Endodermal cell (in vitro differentiated cells): ENCODE data around the gene PTPRN2. TPM values are rescaled to one million over a fixed set of nuclear protein-coding genes. Genes with fewer than 3 reads are reported as not detected.

Source experiments
- DNase-seq: peaks from one replicate; pipeline ENCODE4 v3.0.0-alpha.2; 2017
- H3K27ac ChIP-seq: 2 replicates; pipeline ENCODE4 v1.5.1; 2013; ENCODE audit warnings: mild to moderate bottlenecking, low read depth, low read length, moderate library complexity
- H3K27me3 ChIP-seq: 2 replicates; pipeline ENCODE4 v1.6.1; 2013; ENCODE audit warnings: mild to moderate bottlenecking, low read length, moderate library complexity; ENCODE audit not compliant: insufficient read depth, control insufficient read depth, poor library complexity, severe bottlenecking
- H3K36me3 ChIP-seq: 2 replicates; pipeline ENCODE4 v1.7.0; 2013; ENCODE audit warnings: mild to moderate bottlenecking, low read length, moderate library complexity; ENCODE audit not compliant: control insufficient read depth, insufficient read depth
- H3K4me1 ChIP-seq: one replicate; pipeline ENCODE4 v1.7.0; 2013; ENCODE audit warnings: low read length; ENCODE audit not compliant: control insufficient read depth, insufficient read depth
- H3K4me3 ChIP-seq: 2 replicates; pipeline ENCODE4 v1.5.1; 2013; ENCODE audit warnings: mild to moderate bottlenecking, low read length, moderate library complexity
- H3K9ac ChIP-seq: 2 replicates; pipeline ENCODE4 v1.6.1; 2013; ENCODE audit warnings: mild to moderate bottlenecking, low read length, moderate library complexity; ENCODE audit not compliant: poor library complexity, severe bottlenecking; ENCODE audit errors: extremely low read depth
- H3K9me3 ChIP-seq: 2 replicates; pipeline ENCODE4 v1.6.1; 2013; ENCODE audit warnings: mild to moderate bottlenecking, low read length, moderate library complexity; ENCODE audit not compliant: control insufficient read depth
- H3K27ac Mint-ChIP-seq: 2 replicates; pipeline ENCODE4 v1.8.0; 2020; ENCODE audit warnings: mixed read lengths
- H3K27me3 Mint-ChIP-seq: 2 replicates; pipeline ENCODE4 v1.8.0; 2021; ENCODE audit warnings: mild to moderate bottlenecking, mixed read lengths; ENCODE audit not compliant: insufficient read depth
- H3K36me3 Mint-ChIP-seq: 2 replicates; pipeline ENCODE4 v1.8.0; 2020; ENCODE audit warnings: low read depth, mixed read lengths
- H3K4me1 Mint-ChIP-seq: 2 replicates; pipeline ENCODE4 v1.8.0; 2020; ENCODE audit warnings: mixed read lengths
- H3K4me3 Mint-ChIP-seq: 2 replicates; pipeline ENCODE4 v1.8.0; 2020; ENCODE audit warnings: mild to moderate bottlenecking, moderate library complexity, mixed read lengths
- H3K9me3 Mint-ChIP-seq: 2 replicates; pipeline ENCODE4 v1.8.0; 2020; ENCODE audit warnings: mild to moderate bottlenecking, mixed read lengths
- CTCF ChIP-seq: fragments of 200-600 bp; sonication (generic); conservative IDR thresholded peaks from 2 replicates; pipeline ENCODE4 v1.5.0; 2021; ENCODE audit warnings: antibody characterized with exemption, mild to moderate bottlenecking
- WGBS, 2 experiments: methylation state at CpG; one replicate each; pipeline versions ENCODE4 v1.1.5 to v1.1.7; 2013; ENCODE audit warnings: missing lambda C conversion rate in 2 of 2, mixed read lengths in 1 of 2; ENCODE audit not compliant: insufficient coverage in 1 of 2, insufficient read length in 1 of 2; 5-methylcytosine and 5-hydroxymethylcytosine counted together
- total RNA-seq, 2 donors: library from RNA; stranded (reverse); fragmentation: NEBNext Ultra II Directional in 1 of 2; extraction: Animal tissue kit (Norgen Biotek cat#: 25700) in 1 of 2; gene quantifications; 2 replicates in 1 of 2; 3 replicates in 1 of 2; pipeline ENCODE4 v1.2.1, GENCODE V29; 2021

PTPRN2 gene
- total RNA-seq, 2 donors from 2014 or later: 0.69 to 1.2 TPM

GRCh38 chr7:157630301-157630853, 957.2 kb downstream of the PTPRN2 start:
- Mint-ChIP-seq H3K4me1 (no peaks in the 10 kb centered on the region), H3K9me3 (no peaks in the 10 kb centered on the region), H3K36me3 (no peaks in the 10 kb centered on the region), H3K27me3 (peaks cover 5% of the 10 kb centered on the region), H3K4me3 (no peak overlapping the region), H3K27ac (no peak overlapping the region)
- no peak for DNase-seq
- TF ChIP-seq CTCF: no peak
- Histone ChIP-seq H3K27me3 (no peaks in the 10 kb centered on the region), H3K9me3 (peaks cover 66% of the 10 kb centered on the region), H3K9ac (no peak overlapping the region), H3K4me3 (no peak overlapping the region), H3K36me3 (no peaks in the 10 kb centered on the region), H3K27ac (no peak overlapping the region), H3K4me1 (no peaks in the 10 kb centered on the region)
- 83% methylated on average over 16 of the region's 16 CpGs for WGBS, 2 experiments

GRCh38 chr7:157628456-157628855, 959.2 kb downstream of the PTPRN2 start:
- Histone ChIP-seq H3K27ac (no peak overlapping the region), H3K4me3 (no peak overlapping the region), H3K36me3 (no peaks in the 10 kb centered on the region), H3K4me1 (no peaks in the 10 kb centered on the region), H3K27me3 (no peaks in the 10 kb centered on the region), H3K9ac (no peak overlapping the region), H3K9me3 (peaks cover 66% of the 10 kb centered on the region)
- Mint-ChIP-seq H3K9me3 (no peaks in the 10 kb centered on the region), H3K27ac (no peak overlapping the region), H3K4me1 (no peaks in the 10 kb centered on the region), H3K36me3 (no peaks in the 10 kb centered on the region), H3K4me3 (no peak overlapping the region), H3K27me3 (peaks cover 5% of the 10 kb centered on the region)
- no peak for TF ChIP-seq CTCF
- DNase-seq: no peak
- WGBS, 2 experiments: 78 to 89% methylated on average over 9 to 12 of the region's 12 CpGs

DNA sequence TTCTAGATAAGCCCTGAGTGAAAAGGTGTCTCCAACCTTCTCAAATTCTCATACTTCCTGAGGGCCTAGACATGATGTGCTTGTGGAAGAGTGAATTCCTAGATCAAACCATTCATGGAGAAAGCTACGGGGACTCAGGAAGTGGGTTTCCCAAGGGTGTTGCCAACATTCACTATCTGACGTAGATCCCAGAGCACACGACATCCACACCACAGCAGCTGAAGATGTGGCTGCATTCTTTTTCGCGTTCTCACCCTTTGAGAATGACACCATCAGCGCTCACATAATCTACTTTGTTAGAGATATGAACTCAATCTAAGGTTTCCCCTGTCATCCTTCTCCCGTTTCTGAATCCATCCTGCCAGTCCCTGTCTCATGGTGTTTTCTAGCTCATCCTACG, 960.0 kb downstream of the PTPRN2 start:
- H3K36me3 ChIP-seq: no peaks in the 10 kb centered on the region
- H3K4me3 ChIP-seq: no peak overlapping the region
- TF ChIP-seq CTCF: no peak
- H3K4me1 Mint-ChIP-seq: no peaks in the 10 kb centered on the region
- peaks cover 5% of the 10 kb centered on the region for H3K27me3 Mint-ChIP-seq
- peaks cover 71% of the 10 kb centered on the region for H3K9me3 ChIP-seq
- H3K27ac Mint-ChIP-seq: no peak overlapping the region
- H3K4me1 ChIP-seq: no peaks in the 10 kb centered on the region
- 68 to 70% methylated on average over 6 to 8 of the region's 8 CpGs for WGBS, 2 experiments
- H3K27me3 ChIP-seq: no peaks in the 10 kb centered on the region
- H3K4me3 Mint-ChIP-seq: no peak overlapping the region
- no peak for DNase-seq
- no peaks in the 10 kb centered on the region for H3K9me3 Mint-ChIP-seq
- H3K9ac ChIP-seq: no peak overlapping the region
- no peaks in the 10 kb centered on the region for H3K36me3 Mint-ChIP-seq
- H3K27ac ChIP-seq: no peak overlapping the region
